A673 (cell line): Measurements from ENCODE around the gene UBE2E1. TPM values are rescaled to one million over a fixed set of nuclear protein-coding genes. Genes with fewer than 3 reads are reported as not detected.
A peak's percentile ranks its signal among the peaks of the same experiment; 100 is the strongest.

Experiments
- BruUV-seq: library from RNA; stranded (reverse); fragments of 400-500 nt; replicated peaks from 2 replicates; lab custom pipeline; 2021; lab: Mats Ljungman, UMichigan
- CTCF ChIA-PET: fragments of 300-600 bp; sonication (Branson Sonifier 250); formaldehyde crosslinking; loops from one replicate; lab custom pipeline; 2022; ENCODE audit warnings: antibody characterized with exemption; lab: Charles Lee
- POLR2A ChIA-PET: fragments of 300-600 bp; sonication (Branson Sonifier 250); formaldehyde crosslinking; loops from one replicate; lab custom pipeline; 2022; ENCODE audit warnings: antibody characterized with exemption; ENCODE audit not compliant: low non-redundant PET; lab: Charles Lee
- DNase-seq: peaks from one replicate; pipeline ENCODE4 v3.0.0-alpha.2; 2015; ENCODE audit warnings: low spot score
- H3K27ac ChIP-seq: fragments of 200-600 bp; sonication (generic); 2 replicates; pipeline ENCODE4 v1.5.1; 2016; ENCODE audit warnings: mixed run types, low read depth, mild to moderate bottlenecking, mixed read lengths, antibody characterized with exemption, low read length; ENCODE audit not compliant: poor library complexity, severe bottlenecking
- H3K27me3 ChIP-seq: fragments of 200-600 bp; sonication (generic); replicated peaks from 2 replicates; pipeline ENCODE4 v1.6.1; 2017; ENCODE audit warnings: mixed run types, low read depth, mild to moderate bottlenecking, mixed read lengths, antibody characterized with exemption, low read length; ENCODE audit not compliant: insufficient read depth, poor library complexity
- H3K36me3 ChIP-seq: fragments of 200-600 bp; sonication (generic); 2 replicates; pipeline ENCODE4 v1.6.1; 2016; ENCODE audit warnings: mixed run types, mild to moderate bottlenecking, mixed read lengths, antibody characterized with exemption, low read length; ENCODE audit not compliant: insufficient read depth, poor library complexity, severe bottlenecking
- H3K4me1 ChIP-seq: fragments of 200-600 bp; sonication (generic); 2 replicates; pipeline ENCODE4 v1.6.1; 2017; ENCODE audit warnings: mixed run types, mild to moderate bottlenecking, mixed read lengths, antibody characterized with exemption, low read length; ENCODE audit not compliant: insufficient read depth, poor library complexity, severe bottlenecking
- H3K4me3 ChIP-seq: fragments of 200-600 bp; sonication (generic); 2 replicates; pipeline ENCODE4 v1.5.1; 2016; ENCODE audit warnings: low read depth, mixed run types, mild to moderate bottlenecking, mixed read lengths, low read length; ENCODE audit not compliant: poor library complexity, severe bottlenecking
- H3K9me3 ChIP-seq: fragments of 200-600 bp; sonication (generic); 2 replicates; pipeline ENCODE4 v1.6.1; 2016; ENCODE audit warnings: mixed run types, low read depth, mild to moderate bottlenecking, mixed read lengths, antibody characterized with exemption, low read length; ENCODE audit not compliant: poor library complexity, severe bottlenecking
- EZH2 ChIP-seq: fragments of 200-600 bp; sonication (generic); IDR thresholded peaks from 2 replicates; pipeline ENCODE4 v1.6.1; 2017; ENCODE audit warnings: borderline replicate concordance, low read depth, mild to moderate bottlenecking, mixed read lengths, antibody characterized with exemption, low read length; ENCODE audit not compliant: poor library complexity, severe bottlenecking
- intact Hi-C: fragments of 100-400 bp; cut with micrococcal nuclease; formaldehyde crosslinking; loops from one replicate; pipeline ENCODE4 v1.10.0; 2022; ENCODE audit not compliant: unreplicated experiment
- total RNA-seq: library from RNA; stranded (reverse); gene quantifications from 2 replicates; pipeline ENCODE4 v1.2.3, GENCODE V29; 2021
- TF ChIP-seq, protein P1 (sequence below): fragments of 300-800, 200-600 bp; sonication (generic); conservative IDR thresholded peaks from 2 replicates; pipeline ENCODE4 v1.5.1; 2017; ENCODE audit warnings: low read depth, mild to moderate bottlenecking, antibody characterized with exemption, low read length, moderate library complexity, mixed read lengths

UBE2E1 gene
- total RNA-seq, 1 experiment from 2014 or later = 144 TPM

DNA sequence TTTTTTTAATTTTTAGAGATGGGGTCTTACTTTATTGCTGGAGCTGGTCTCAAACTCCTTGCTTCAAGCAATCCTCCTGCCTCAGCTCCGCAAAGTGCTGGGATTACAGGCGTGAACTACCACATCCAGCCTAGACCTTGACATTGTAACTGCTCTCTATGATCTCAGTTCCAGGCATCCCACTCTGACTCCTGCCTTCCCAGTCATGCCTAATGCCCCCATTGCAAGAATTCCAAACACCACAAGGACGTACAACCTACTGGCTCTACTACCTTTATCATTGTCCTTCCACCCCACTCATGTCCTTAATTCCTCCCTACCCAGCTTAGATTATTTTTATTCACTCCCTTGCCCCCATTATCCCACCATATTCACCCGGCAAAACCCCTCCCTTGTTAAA, 89.4 kb downstream of the UBE2E1 start:
- ChIA-PET CTCF (no interaction called here), POLR2A (no interaction called here)
- intact Hi-C loops = no loop called here
- BruUV-seq = no TSS peak
- no peaks in the 10 kb centered on the region for H3K4me1 ChIP-seq
- no peaks in the 10 kb centered on the region for H3K27me3 ChIP-seq
- H3K27ac ChIP-seq = no peak overlapping the region
- no peak overlapping the region for H3K4me3 ChIP-seq
- no peak for DNase-seq
- peaks cover 51% of the 10 kb centered on the region for H3K36me3 ChIP-seq
- no peaks in the 10 kb centered on the region for H3K9me3 ChIP-seq
- TF ChIP-seq, protein P1, sequence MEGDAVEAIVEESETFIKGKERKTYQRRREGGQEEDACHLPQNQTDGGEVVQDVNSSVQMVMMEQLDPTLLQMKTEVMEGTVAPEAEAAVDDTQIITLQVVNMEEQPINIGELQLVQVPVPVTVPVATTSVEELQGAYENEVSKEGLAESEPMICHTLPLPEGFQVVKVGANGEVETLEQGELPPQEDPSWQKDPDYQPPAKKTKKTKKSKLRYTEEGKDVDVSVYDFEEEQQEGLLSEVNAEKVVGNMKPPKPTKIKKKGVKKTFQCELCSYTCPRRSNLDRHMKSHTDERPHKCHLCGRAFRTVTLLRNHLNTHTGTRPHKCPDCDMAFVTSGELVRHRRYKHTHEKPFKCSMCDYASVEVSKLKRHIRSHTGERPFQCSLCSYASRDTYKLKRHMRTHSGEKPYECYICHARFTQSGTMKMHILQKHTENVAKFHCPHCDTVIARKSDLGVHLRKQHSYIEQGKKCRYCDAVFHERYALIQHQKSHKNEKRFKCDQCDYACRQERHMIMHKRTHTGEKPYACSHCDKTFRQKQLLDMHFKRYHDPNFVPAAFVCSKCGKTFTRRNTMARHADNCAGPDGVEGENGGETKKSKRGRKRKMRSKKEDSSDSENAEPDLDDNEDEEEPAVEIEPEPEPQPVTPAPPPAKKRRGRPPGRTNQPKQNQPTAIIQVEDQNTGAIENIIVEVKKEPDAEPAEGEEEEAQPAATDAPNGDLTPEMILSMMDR = no peak
- no peak for TF ChIP-seq EZH2

DNA sequence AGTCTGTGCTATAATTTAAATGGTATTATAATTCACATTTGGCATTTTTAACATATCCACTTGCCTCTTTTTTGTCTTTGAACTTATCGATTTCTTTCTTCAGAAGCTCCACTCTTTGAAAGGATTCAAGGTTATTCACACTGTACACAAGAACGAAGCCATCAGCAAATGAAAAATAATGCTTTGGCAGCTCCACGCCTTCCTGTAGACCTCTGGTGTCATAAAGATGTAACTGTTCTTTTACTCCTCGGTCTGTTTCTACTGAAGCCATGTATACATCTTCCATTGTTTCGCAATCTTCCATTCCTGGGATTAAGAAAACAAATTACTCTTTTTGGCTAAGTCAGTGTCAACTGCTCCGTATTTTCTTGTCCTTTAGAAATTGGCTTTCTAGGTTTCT, 95.0 kb downstream of the UBE2E1 start:
- Histone ChIP-seq H3K4me1 (peaks cover 15% of the 10 kb centered on the region), H3K36me3 (peaks cover 41% of the 10 kb centered on the region), H3K9me3 (no peaks in the 10 kb centered on the region), H3K27me3 (no peaks in the 10 kb centered on the region), H3K27ac (no peak overlapping the region), H3K4me3 (no peak overlapping the region)
- CTCF ChIA-PET = no interaction called here
- POLR2A ChIA-PET = interaction anchor here (0.7 kb wide), 1 partner anchor 822 kb away, joined by 8 read pairs; no protein-coding TSS in a partner anchor
- TF ChIP-seq, protein P1 = peak; percentile 31; the same call in 1 of the 2 replicates
- no peak for TF ChIP-seq EZH2
- intact Hi-C loops = no loop called here
- BruUV-seq = no TSS peak
- DNase-seq = peak; percentile 66

DNA sequence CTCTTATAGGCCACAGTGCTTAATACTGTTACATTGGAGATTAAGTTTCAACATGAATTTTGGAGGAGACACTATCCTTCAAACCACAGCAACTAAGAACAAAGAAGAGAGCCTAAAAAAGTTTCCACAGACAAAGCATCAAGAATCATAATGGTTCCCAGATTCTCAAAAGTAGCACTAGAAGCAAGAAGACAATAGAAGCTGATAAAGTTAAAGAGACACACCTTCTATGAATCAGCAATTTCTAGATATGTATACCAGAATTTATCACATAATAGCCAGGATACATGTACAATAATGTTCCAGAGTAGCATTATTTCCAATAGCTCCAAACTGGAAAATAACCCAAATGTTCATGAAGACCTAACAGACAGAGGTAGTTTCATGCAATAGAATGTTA, 98.8 kb downstream of the UBE2E1 start:
- no peak for DNase-seq
- Histone ChIP-seq H3K36me3 (peaks cover 37% of the 10 kb centered on the region), H3K4me1 (peaks cover 15% of the 10 kb centered on the region), H3K27me3 (no peaks in the 10 kb centered on the region), H3K4me3 (no peak overlapping the region), H3K9me3 (no peaks in the 10 kb centered on the region), H3K27ac (no peak overlapping the region)
- intact Hi-C loops = no loop called here
- ChIA-PET POLR2A (no interaction called here), CTCF (no interaction called here)
- TF ChIP-seq EZH2 = no peak
- TF ChIP-seq, protein P1 = no peak
- no TSS peak for BruUV-seq
